NOMO-1 (cell line): Measurements from ENCODE around the gene TCF7L2.

Experiments used
- DNase-seq, 2 experiments: peaks; one replicate each; lab custom pipeline; 2025; ENCODE audit not compliant: unreplicated experiment in 2 of 2; lab: John Stamatoyannopoulos, UW

TCF7L2 gene

DNA sequence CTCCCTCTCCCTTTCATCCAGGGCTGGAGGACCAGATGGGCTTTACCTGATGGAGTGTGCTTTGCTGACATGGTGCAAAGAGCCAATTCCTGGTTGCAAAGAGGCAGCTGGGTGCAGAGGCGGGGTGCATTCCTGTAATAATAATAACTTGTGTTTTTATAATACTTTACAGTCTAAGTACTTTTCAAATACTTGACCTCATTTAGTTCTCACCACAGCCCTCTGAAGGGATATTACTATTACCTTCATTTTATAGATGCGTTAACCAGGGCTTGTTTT is 70.4 kb downstream of the TCF7L2 start:
- DNase-seq, result no peak

DNA sequence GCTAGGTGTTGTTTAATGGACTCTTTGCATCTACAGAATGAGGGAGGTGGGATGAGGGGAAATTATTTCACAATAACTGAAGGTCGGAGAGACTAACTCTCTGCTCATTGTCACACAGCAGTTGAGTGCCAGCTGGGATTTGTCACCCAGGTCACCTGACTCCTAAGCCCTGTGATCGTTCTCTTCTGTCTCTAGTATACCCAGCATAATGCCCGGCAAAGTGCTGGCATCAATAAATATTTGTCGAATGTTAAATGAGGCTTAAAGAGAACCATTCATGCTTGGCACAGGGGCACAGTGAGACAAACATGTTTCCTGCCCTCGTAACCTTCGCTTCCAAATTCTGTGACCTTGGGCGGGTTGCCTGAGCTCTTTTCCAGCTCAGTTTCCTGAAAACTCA is 70.8 kb downstream of the TCF7L2 start:
- DNase-seq, result no peak

DNA sequence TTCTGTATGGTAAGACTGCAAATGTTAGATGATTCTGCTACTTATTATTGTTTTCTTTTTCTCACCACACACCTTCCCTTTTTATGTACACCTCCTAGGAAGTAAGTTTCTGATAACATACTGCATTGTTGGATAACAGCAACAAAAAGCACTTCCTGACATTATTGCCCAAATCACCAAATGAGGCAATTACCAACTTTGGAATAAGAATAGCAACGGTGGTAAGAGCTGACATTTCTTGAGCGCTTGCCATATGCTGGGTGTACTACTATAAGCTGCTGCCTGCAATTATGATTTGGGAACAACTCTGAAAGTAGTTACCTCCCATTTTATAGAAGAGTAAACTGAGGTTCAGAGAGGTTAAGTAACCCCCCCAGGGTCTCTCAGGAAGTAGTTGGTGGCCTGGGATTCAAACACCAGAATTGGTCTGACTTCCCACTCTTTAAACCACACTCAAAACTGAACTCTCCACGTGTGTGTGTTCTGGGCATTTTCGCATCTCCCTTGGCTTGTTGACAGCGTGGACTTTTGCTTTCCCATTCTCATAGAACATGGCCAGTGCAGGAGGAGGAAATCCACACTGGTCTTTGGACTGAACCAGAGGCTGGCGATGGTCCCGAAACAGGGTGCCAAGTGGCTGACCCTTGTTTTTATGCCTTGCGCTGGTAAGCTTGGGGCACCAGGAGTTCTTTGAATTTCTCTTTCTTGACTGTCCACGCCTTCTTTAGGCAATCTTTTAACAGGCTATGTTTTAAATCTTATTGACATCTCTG is 71.4 kb downstream of the TCF7L2 start:
- no peak for DNase-seq

DNA sequence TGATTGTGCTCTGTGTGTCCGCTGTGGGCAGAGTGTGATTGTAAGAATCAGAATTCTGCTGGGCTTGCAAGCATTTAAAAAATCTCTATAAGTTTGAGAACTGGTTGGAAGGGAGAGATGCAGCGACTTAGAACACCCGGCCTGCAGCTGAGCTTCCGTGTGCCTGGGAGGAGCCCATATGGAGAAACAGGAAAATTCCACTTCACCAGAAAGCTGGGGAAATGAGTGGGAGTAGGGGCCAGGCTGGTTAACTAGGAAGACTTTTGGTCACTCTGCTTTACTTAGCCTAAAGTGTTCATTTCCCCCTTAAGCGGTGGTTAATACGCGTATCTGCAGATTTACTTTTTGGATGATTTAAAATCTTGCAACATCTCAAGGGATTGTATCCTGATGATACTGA is 72.2 kb downstream of the TCF7L2 start:
- no peak for DNase-seq

DNA sequence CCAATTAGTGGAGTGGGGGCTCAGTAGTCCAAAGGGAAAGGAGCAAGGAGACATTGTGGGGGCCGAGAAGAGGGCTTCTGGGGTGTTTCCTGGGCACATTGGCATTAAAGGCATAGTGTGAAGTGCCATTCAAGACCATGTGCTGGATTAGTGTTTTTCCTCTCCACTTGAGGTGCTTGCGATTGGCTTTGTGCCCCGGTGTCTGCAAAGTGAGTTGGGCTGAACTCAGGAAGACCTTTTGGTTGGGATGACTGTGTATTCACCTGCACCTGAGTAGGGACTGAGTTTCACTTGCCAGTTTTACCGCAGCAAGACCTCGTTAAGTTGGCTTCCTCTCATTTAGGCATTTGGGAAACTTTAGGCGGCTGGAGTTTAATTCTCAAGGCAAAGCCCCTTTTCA is 73.0 kb downstream of the TCF7L2 start:
- DNase-seq, result no peak

DNA sequence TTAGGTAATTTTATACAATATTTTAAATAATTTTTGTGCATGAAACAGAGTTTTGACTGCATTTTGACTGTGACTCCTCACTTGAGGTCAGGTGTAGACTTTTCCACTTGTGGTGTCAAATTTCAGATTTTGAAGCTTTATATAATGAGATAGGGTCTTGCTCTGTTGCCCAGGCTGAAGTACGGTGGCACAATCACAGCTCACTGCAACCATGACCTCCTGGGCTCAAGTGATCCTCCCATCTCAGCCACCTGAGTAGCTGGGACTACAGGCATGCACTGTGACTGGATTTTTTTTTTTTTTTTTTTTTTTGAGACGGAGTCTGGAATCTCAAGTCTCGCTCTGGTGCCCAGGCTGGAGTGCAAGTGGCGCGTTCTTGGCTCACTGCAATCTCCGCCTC is 74.9 kb downstream of the TCF7L2 start:
- no peak for DNase-seq

DNA sequence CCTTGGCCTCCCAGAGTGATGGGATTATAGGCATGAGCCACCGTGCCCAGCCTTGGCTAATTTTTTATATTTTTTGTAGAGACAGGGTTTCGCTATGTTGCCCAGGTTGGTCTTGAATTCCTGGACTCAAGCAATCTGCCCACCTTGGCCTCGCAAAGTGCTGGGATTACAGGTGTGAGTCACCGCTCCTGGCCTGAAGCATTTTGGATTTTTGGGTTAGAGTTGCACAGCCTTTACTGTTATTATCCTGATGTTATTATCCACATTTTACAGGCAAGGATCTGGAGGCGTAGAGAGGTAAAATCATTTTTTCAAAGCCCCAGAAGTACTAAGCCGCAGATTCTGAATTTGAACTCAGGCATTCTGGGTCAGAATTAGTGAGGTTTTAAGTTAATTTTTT is 75.4 kb downstream of the TCF7L2 start:
- no peak for DNase-seq

DNA sequence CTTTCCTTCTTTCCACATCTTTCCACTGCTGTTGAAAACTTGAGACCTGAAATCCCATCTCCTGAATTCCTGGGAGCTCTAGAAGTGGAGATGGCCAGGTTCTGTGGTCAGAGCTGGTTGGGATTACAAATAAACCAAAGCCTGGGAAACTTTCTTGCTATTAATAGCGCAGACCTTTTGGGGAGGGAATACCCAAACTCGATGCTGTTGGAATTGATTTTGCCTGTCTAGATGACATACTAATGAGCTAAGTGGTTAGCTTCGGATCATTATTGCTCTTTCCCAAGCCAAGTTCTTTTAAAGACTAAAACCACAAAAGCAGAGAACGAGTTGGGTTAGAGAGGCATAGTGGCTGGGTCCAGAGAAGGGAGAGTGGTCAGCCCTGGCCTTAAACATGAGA is 76.6 kb downstream of the TCF7L2 start:
- DNase-seq, result no peak

DNA sequence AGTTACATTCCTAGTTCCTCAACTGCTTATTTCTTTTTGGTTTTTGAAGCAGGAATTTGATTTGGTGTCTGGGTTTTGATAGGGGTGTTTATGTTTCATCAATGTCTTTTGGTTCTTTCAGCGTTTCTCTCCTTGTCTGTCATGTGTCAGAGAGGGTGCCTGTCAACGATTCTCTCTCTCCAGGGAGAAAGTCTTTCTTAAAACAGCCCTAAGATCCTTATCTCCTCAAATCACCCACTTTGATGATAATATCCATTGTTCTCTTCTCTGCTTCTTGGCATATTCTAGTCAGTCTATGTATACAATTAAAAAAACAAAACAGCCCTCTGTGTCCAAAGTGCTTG is 77.2 kb downstream of the TCF7L2 start:
- DNase-seq, result no peak

DNA sequence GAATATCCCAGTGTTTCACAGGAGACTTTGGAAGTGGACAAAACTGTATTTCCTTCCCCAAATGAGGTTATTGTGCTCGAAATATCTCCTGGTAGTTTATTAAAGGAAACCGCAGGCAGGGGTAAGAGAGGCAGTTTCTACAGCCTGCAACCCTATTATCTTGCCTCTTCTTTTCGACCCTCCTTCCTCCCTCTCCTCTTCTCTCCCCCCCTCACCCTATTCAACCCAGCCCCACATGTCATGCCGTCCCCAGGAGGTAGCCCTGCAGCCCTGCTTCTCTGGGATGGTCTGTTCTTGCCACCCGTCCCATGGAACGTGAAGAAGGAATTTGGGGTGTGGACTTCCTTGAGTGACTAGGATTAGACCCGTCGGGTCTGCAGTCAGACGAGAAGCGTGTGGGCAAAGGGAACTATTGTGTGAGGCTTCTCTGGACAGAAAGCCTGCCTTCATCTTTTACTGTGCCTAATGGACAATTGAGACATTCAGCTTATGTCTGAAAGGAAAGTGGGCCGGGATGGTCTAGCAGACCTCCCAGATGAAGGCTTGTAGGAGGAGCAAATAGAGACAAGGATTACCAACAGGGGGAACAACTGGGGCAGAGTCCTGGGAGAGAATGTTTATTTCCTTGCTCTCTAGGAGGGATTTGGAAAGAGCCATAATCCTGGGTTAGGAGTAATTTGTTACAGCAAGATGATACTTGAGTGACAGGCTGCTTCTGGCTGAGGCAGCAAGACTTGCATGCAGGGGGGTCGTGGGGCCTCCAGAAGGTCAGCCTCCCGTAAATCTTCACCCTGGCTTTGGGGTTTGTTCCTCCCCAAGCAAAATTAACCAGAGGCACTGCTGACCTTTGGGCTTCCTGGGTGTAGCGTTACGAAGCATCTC is 77.8 kb downstream of the TCF7L2 start:
- peak; percentile 37 for DNase-seq

DNA sequence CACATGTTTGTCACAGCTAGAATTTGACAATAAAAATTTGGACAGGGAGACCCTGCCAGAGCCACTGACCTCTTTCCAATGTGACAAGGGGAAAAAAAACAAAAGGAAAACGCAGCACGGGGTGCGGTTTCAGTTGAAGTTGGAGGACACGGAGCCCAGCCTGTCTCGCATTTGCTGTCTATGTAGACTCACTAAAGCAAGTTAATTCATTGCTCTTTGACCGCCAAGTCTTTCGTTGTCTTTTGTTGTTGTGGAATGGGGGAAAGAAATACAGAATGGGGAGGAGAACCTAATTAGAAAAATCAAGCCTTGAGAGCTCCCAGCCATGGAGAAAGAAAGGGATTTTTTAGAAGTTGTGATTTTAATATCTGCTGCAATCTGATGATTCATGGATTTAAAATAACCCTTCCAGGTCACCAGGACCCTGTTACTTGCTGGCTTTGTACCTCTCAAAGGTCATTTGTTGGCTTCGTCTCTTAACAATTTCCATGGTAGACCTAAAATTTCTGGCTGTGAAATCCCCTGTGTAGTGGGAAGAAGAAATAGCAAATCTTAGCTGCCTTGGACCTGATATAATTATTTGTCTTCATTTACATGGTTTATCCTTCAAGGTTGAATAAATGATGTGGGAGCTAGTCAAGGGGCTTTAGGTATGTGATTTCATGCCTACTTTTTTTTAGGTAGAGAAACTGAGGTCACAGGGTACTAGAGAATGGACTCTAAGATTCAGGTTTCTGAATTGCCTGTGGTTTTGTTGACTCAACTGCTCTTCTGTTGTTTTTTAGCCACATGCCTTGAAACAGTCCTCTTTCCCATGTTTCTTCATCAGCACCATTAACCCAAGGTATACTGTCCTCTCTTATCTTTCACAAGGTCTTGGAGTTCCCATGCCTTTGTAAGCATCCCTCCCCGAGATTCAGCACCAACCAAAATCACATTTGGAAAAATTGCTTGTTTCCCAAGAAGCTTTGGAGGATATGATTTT is 78.7 kb downstream of the TCF7L2 start:
- DNase-seq, result no peak

DNA sequence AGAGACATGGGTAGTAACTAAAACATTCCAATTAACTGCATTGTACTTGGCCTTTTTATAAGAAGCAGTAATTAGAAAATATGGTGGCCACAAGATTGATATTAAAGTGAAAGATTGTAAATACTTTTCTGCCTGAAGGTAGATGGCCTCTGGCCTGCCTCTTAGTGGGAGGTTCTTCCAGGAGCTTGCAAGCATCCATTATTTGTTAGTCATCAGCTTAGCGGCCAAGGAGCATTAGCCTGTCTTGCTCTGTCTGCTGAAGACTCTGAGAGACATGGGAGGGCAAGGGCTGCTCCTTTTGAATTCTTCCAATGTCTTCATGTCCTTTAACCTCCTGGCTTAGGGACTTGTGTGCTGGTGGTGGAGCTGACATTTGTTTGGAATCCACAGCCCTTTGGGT is 80.4 kb downstream of the TCF7L2 start:
- DNase-seq, result no peak

DNA sequence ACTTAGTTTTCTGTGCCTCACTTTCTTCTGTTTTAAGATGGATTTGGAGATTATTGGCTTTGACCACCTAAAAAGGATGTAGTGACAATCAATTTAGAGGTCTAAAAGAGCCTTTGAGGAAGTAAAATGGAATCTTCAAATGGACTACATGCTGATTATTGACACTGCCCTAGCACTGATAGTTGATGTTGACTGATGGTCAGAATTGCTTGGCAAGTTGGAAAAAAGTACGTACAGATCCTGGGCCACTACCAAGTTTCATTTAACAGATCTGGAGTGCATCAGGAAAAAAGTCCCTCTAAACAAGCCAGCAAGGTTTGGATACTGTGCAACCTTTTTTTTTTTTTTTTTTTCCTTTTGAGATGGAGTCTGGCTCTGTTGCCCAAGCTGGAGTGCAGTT is 81.1 kb downstream of the TCF7L2 start:
- DNase-seq, result no peak

DNA sequence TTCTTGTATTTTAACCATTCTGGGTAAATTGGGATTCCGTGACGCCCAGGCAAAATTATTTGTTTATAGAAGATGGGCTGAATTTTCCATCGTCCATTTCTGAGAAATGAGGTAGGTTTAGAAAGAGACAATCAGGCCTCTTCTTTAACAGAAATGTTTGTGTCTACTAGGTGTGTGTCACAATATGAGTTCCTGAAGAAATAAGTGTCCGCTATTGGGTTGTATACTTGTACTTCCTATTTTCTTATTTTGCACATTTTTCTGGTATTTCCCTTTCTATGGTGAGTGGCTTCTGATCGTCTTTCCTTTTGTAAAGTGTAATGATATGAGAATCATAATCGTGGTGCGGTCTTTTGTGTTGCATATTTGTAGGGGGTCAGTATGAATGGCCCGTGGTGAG is 83.9 kb downstream of the TCF7L2 start:
- DNase-seq, result peak in 1 of 2 experiments; percentile 31

DNA sequence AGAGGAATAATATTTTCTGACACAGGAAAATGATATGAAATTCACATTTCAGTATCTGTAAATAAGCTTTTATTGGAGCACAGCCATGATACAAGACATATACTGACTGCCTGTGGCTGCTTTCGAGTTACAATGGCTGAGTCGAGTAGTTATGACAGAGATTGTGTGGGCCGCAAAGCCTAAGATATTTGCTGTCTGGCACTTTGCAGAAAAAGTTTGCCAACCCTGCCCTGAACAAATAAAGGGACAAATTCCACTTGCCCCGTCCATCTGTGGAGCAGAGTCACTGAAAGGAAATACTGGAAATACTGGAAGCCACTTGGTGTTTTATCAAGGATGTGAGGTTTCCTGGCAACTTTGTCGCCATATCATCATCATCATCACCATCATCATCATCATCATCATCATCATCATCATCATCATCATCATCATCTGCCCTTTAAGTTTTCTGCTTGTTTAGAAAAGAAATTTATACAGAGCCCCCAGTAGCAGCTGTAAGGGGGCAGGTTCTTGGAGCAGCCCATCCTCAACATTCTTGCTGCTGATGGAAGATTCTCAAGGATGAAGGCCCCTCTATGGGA is 85.8 kb downstream of the TCF7L2 start:
- no peak for DNase-seq

DNA sequence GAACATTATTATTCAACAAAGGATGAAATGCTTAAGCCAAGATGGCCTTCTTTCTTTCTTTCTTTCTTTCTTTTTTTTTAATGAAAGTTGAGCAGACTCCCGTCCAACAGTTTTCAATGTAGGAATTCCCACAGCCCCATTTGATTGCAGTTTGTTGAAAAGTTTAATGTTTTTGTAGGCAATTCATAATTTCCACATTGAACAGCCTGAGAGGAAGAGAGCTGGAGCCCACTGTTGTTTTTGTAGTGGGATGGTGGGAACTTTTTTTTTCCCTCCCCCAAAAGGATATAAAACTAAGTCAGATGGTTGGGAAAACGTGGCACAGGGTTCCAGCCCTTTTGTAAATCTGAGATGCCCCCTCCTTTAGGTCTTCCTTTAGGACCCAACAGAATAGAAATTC is 86.6 kb downstream of the TCF7L2 start:
- no peak for DNase-seq

DNA sequence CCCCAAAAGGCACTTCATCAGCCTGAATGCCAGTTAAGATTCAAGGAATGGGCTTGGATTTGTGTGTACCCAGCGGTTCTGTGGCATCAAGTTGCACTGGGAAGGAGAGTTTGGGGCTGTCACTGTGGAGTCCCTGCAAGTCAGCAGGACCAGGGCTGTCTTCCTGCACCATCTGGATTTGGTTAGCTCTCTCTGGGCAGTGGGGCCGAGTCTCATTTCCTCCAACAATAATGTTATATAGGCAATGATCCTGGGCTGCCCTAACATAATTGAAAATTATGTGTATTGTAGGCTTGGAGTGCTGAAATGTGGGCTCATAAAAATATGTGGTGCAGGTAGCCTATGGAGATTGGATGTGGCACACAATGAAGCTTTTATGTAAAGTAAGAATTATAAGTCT is 87.2 kb downstream of the TCF7L2 start:
- DNase-seq, result no peak

DNA sequence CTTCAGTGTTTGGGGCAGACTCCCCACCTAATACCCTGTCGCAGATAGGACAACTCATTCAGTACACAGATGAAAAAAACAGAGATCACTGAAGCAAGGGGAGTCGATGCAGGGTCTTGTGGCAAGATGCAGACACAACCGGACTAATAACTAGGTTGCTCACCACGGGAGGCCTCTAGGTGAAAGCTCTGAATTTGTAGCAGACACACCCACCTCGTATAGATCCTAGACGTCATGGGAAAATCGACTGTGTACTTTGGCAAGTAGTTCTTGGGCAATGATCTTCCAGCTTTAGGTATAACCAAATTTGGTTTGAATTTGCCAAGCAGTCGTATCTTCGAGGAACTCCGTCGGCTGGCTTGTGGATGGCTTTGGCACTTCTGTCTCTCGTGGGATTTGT is 88.1 kb downstream of the TCF7L2 start:
- no peak for DNase-seq

DNA sequence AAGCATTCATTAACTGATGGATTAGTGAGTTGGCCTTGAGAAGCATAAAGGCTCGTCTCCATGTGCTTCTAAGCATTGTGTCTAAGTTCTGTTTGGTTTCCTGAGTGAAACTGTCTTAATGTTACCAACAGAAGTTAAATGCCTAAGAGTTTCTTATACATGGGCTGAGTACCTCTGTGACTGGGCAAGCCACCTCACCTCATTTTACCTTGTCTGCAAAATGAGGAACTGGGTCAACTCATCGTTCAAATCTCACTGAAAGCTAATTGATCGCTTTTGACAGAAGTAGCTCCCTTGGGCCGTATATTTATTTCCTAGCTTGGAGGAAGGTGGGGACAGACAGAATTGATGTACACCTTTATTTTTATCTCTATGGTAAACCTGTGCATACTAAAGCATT is 88.9 kb downstream of the TCF7L2 start:
- no peak for DNase-seq

DNA sequence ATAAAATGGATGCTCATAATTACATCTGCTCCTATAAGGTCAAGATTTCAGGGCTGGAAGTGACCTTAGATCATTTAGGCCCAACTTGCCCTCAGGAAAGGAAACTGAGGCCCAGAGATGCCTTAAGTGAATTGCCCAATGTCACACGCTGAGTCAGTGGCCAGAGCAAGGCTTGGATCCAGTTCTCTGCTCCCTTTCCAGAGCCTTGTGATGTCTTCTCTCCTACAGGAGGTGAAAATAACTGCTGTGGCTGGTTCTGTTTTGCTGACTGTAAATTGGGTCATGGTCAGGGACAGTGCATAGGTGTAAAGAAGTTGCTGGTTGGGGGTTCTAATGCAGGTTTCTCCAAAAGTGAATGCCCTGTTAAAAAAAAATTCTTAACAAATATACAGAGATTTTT is 91.3 kb downstream of the TCF7L2 start:
- no peak for DNase-seq
